GM12878 (cell line): ENCODE data around the gene PTH. TPM values are rescaled to one million over a fixed set of nuclear protein-coding genes. Genes with fewer than 3 reads are reported as not detected.

ENCODE experiments used
- ATAC-seq: fragments of 200-7000 bp; cut with Tn5 transposase; 3 replicates; pipeline ENCODE4 v1.9.1; 2020; ENCODE audit warnings: mild to moderate bottlenecking, moderate library complexity
- BruUV-seq: library from RNA; stranded (reverse); fragments of 400-500 nt; replicated peaks from 2 replicates; lab custom pipeline; 2021; lab: Mats Ljungman, UMichigan
- CTCF ChIA-PET: fragments of 300-600 bp; sonication (Branson Sonifier 250); formaldehyde crosslinking; extraction: SDS; loops from one replicate; lab custom pipeline; 2021; ENCODE audit warnings: inconsistent platforms; lab: Yijun Ruan, JAX
- POLR2A ChIA-PET: fragments of 350-600 bp; formaldehyde crosslinking; extraction: SDS; loops from one replicate; lab custom pipeline; 2021; ENCODE audit warnings: inconsistent platforms; lab: Charles Lee
- RAD21 ChIA-PET: fragments of 300-600 bp; sonication (Branson Sonifier 250); formaldehyde crosslinking; loops from one replicate; lab custom pipeline; 2023; ENCODE audit warnings: antibody characterized with exemption; ENCODE audit not compliant: unreplicated experiment; lab: Charles Lee
- SMC1A ChIA-PET: fragments of 300-600 bp; sonication (Branson Sonifier 250); formaldehyde crosslinking; loops from one replicate; lab custom pipeline; 2023; ENCODE audit not compliant: unreplicated experiment, uncharacterized antibody; lab: Charles Lee
- DNase-seq: peaks from one replicate; pipeline ENCODE4 v3.0.0-alpha.2; 2011; ENCODE audit warnings: low read depth, low spot score
- FAIRE-seq: peaks from 3 replicates; lab custom pipeline; 2011; peaks lifted over from hg19 to GRCh38; lab: Jason Lieb, UNC
- H2AFZ ChIP-seq: 2 replicates; pipeline ENCODE4 v1.6.0; 2011; ENCODE audit warnings: low read depth, low read length, control low read depth; ENCODE audit not compliant: control insufficient read depth
- H3K27ac ChIP-seq: 2 replicates; pipeline ENCODE4 v1.5.1; 2011; ENCODE audit warnings: control low read depth; ENCODE audit not compliant: control insufficient read depth, insufficient read depth
- H3K27me3 ChIP-seq, 2 experiments: replicated peaks in 1 of 2; 2 replicates each; pipeline versions ENCODE4 v1.6.0 to v1.6.1; 2011; ENCODE audit warnings: low read length in 1 of 2; ENCODE audit not compliant: control insufficient read depth in 2 of 2, insufficient read depth in 2 of 2
- H3K36me3 ChIP-seq, 2 experiments: 2 replicates each; pipeline ENCODE4 v1.5.1; 2011; ENCODE audit warnings: low read length in 1 of 2; ENCODE audit not compliant: control insufficient read depth in 2 of 2, insufficient read depth in 2 of 2
- H3K4me1 ChIP-seq: 2 replicates; pipeline ENCODE4 v1.6.1; 2011; ENCODE audit warnings: mild to moderate bottlenecking, low read length, moderate library complexity, mixed read lengths; ENCODE audit not compliant: control insufficient read depth, insufficient read depth
- H3K4me2 ChIP-seq: 2 replicates; pipeline ENCODE4 v1.6.0; 2011; ENCODE audit warnings: control low read depth; ENCODE audit not compliant: control insufficient read depth, insufficient read depth
- H3K4me3 ChIP-seq: fragments of 200-600 bp; sonication (generic); 2 replicates; pipeline ENCODE4 v1.5.1; 2016
- H3K79me2 ChIP-seq: 2 replicates; pipeline ENCODE4 v1.6.0; 2011; ENCODE audit warnings: low read length; ENCODE audit not compliant: control insufficient read depth, insufficient read depth
- H3K9ac ChIP-seq: 2 replicates; pipeline ENCODE4 v1.8.0; 2011; ENCODE audit warnings: low read length, control low read depth, mixed read lengths; ENCODE audit not compliant: control insufficient read depth, insufficient read depth
- H3K9me3 ChIP-seq: replicated peaks from 3 replicates; pipeline ENCODE4 v1.5.1; 2011; ENCODE audit warnings: mild to moderate bottlenecking, low read length; ENCODE audit not compliant: control insufficient read depth, insufficient read depth
- H4K20me1 ChIP-seq: 2 replicates; pipeline ENCODE4 v1.6.0; 2011; ENCODE audit not compliant: control insufficient read depth, insufficient read depth
- ATF7 ChIP-seq: fragments of 450-650 bp; IDR thresholded peaks from 2 replicates; pipeline ENCODE4 v1.6.1; 2016; ENCODE audit warnings: low read depth, mild to moderate bottlenecking
- BRCA1 ChIP-seq: IDR thresholded peaks from 2 replicates; pipeline ENCODE4 v1.6.1; 2011; ENCODE audit warnings: low read depth, low read length, improper control_type of control experiment
- CREB1 ChIP-seq: IDR thresholded peaks from 2 replicates; pipeline ENCODE4 v1.6.1; 2012; ENCODE audit warnings: low read depth, mild to moderate bottlenecking, inconsistent platforms
- MLLT1 ChIP-seq: fragments of 450-650 bp; IDR thresholded peaks from 2 replicates; pipeline ENCODE4 v1.6.1; 2016; ENCODE audit warnings: mild to moderate bottlenecking
- REST ChIP-seq: IDR thresholded peaks from 2 replicates; pipeline ENCODE4 v1.6.1; 2012; ENCODE audit warnings: mild to moderate bottlenecking, low read depth, low read length
- RUNX3 ChIP-seq: IDR thresholded peaks from 2 replicates; pipeline ENCODE4 v1.6.1; 2012; ENCODE audit warnings: low read length, inconsistent platforms
- USF1 ChIP-seq: IDR thresholded peaks from 2 replicates; pipeline ENCODE4 v1.6.1; 2011; ENCODE audit warnings: borderline replicate concordance, low read depth, mild to moderate bottlenecking, moderate library complexity, mixed read lengths, low read length; ENCODE audit not compliant: insufficient read depth; ENCODE audit errors: extremely low read length
- ZBTB40 ChIP-seq: fragments of 450-650 bp; IDR thresholded peaks from 2 replicates; pipeline ENCODE4 v1.6.1; 2016; ENCODE audit warnings: mild to moderate bottlenecking, moderate library complexity, borderline replicate concordance
- WGBS: methylation state at CpG from one replicate; pipeline ENCODE4 v1.1.6; 2016; ENCODE audit warnings: low lambda C conversion rate; ENCODE audit not compliant: insufficient replicate concordance, insufficient coverage; ENCODE audit errors: missing lambda C conversion rate; 5-methylcytosine and 5-hydroxymethylcytosine counted together
- in situ Hi-C: fragments of 300-500 bp; cut with MboI; formaldehyde crosslinking; loops from 9 replicates; pipeline ENCODE4 v1.14.3; 2018; ENCODE audit warnings: mixed read lengths
- intact Hi-C: fragments of 100-400 bp; cut with micrococcal nuclease; formaldehyde crosslinking; loops from one replicate; pipeline ENCODE4 v1.14.2; 2022; ENCODE audit not compliant: unreplicated experiment
- polyA plus RNA-seq, 11 experiments: library from polyadenylated mRNA; depleted of rRNA in 4 of 11; unstranded in 6 of 11; stranded (reverse) in 5 of 11; fragments of >200 nt; fragmentation: Nextera tagmentation in 4 of 11; fragmentation: Illumina TruSeq in 1 of 11; extraction: Ambion mirVana in 4 of 11; extraction: Trizol in 1 of 11; gene quantifications; 1 replicate in 1 of 11; 2 replicates in 10 of 11; pipeline versions ENCODE4 v1.2.1 to v1.2.3, GENCODE V29; 2011 to 2016; ENCODE audit warnings: inconsistent platforms in 2 of 11, missing spikeins in 2 of 11, low read depth in 1 of 11
- total RNA-seq, 4 experiments: library from RNA; depleted of rRNA in 3 of 4; stranded (reverse); fragments of >200 nt in 3 of 4; fragmentation: Illumina TruSeq in 1 of 4; extraction: Trizol in 1 of 4; gene quantifications; 2 replicates each; pipeline versions ENCODE4 v1.2.1 to v1.2.3, GENCODE V29; 2013 to 2021

The PTH gene
- total and polyA plus RNA-seq, 10 of the 15 experiments (the other 5 are each of a cell fraction or from before 2014, with no cell fraction given): not detected

GRCh38 chr11:13463779-13464290, 32.0 kb downstream of the PTH start:
- H3K4me2 ChIP-seq: peak overlapping the region; percentile 86
- H2AFZ ChIP-seq: peak overlapping the region; percentile 92
- H3K27ac ChIP-seq: peak overlapping the region; percentile 88
- H3K79me2 ChIP-seq: peaks cover 25% of the 10 kb centered on the region
- RAD21 ChIA-PET: interaction anchor here (1.2 to 4.8 kb wide), 3 partner anchors 14 to 125 kb away, joined by 4 to 30 read pairs (median 10); no protein-coding TSS in a partner anchor
- H3K4me1 ChIP-seq: no peaks in the 10 kb centered on the region
- H3K4me3 ChIP-seq: peak overlapping the region; percentile 75
- no peaks in the 10 kb centered on the region; the same call in 2 of the 3 replicates for H3K9me3 ChIP-seq
- no TSS peak for BruUV-seq
- FAIRE-seq: no peak
- no peak for DNase-seq
- H4K20me1 ChIP-seq: no peaks in the 10 kb centered on the region
- H3K36me3 ChIP-seq: no peaks in the 10 kb centered on the region
- TF ChIP-seq ZBTB40: no peak
- TF ChIP-seq BRCA1: no peak
- TF ChIP-seq USF1: no peak
- TF ChIP-seq ATF7: no peak
- no peak for TF ChIP-seq CREB1
- no peak for TF ChIP-seq REST
- no peak for TF ChIP-seq MLLT1
- no peak for TF ChIP-seq RUNX3
- TF ChIP-seq, all 136 proteins: peak for 0
- SMC1A ChIA-PET: interaction anchor here (0.5 to 4.7 kb wide), 18 partner anchors 13 to 272 kb away, joined by 3 to 18 read pairs (median 3); no protein-coding TSS in a partner anchor
- H3K27me3 ChIP-seq: no peaks in the 10 kb centered on the region
- WGBS: 31% methylated on average over 12 of the region's 12 CpGs
- POLR2A ChIA-PET: interaction anchor here (0.6 to 2.6 kb wide), 12 partner anchors 10 to 588 kb away, joined by 3 to 11 read pairs (median 3); partner anchors contain the start of gene FAR1
- H3K9ac ChIP-seq: peak overlapping the region; percentile 76
- ATAC-seq: no peak
- CTCF ChIA-PET: interaction anchor here (0.6 to 3.8 kb wide), 19 partner anchors 9 to 280 kb away, joined by 3 to 36 read pairs (median 4); no protein-coding TSS in a partner anchor
- intact Hi-C loops (loop anchor here (5.0 to 10.0 kb wide), 3 partner anchors 203 to 499 kb away; partner anchors contain the start of gene FAR1), in situ Hi-C loops (no loop called here)
